AG04449 (cell line): ENCODE results near the gene CRMP1.

Experiments used
- CTCF ChIA-PET: fragments of 350-600 bp; formaldehyde crosslinking; extraction: SDS; loops from one replicate; lab custom pipeline; 2021; ENCODE audit warnings: antibody characterized with exemption; lab: Yijun Ruan, JAX
- POLR2A ChIA-PET: fragments of 400-600, 350-600 bp; formaldehyde crosslinking; extraction: SDS; loops from one replicate; lab custom pipeline; 2020; ENCODE audit warnings: antibody characterized with exemption, inconsistent platforms; lab: Yijun Ruan, JAX
- DNase-seq: peaks from one replicate; pipeline ENCODE4 v3.0.0-alpha.2; 2010; ENCODE audit warnings: low read depth, low spot score
- H3K4me3 ChIP-seq: 2 replicates; pipeline ENCODE4 v1.5.1; 2011; ENCODE audit warnings: low read depth, mild to moderate bottlenecking, control low read depth, low read length
- CTCF ChIP-seq: IDR thresholded peaks from one replicate; pipeline ENCODE4 v1.5.1; 2011; ENCODE audit warnings: mild to moderate bottlenecking, moderate library complexity, low read length, control low read depth, inconsistent platforms; ENCODE audit not compliant: insufficient read depth; ENCODE audit errors: missing control alignments

The CRMP1 gene

GRCh38 chr4:5894266-5894665, 1.4 kb upstream of the CRMP1 start:
- H3K4me3 ChIP-seq = no peak overlapping the region
- TF ChIP-seq CTCF = no peak
- ChIA-PET CTCF (no interaction called here), POLR2A (no interaction called here)
- no peak for DNase-seq

- H3K4me3 ChIP-seq = no peak overlapping the region
- POLR2A ChIA-PET = no interaction called here
- DNase-seq = no peak
- TF ChIP-seq CTCF = no peak
- CTCF ChIA-PET = no interaction called here
Observed at GRCh38 chr4:5893591-5893990, 705 bp upstream of the CRMP1 start.

- ChIA-PET POLR2A (no interaction called here), CTCF (no interaction called here)
- DNase-seq = no peak
- TF ChIP-seq CTCF = no peak
- H3K4me3 ChIP-seq = no peak overlapping the region
Observed at GRCh38 chr4:5892323-5893003, 423 bp downstream of the CRMP1 start.

- CTCF ChIA-PET = no interaction called here
- POLR2A ChIA-PET = no interaction called here
- TF ChIP-seq CTCF = no peak
- no peak overlapping the region for H3K4me3 ChIP-seq
- DNase-seq = no peak
Observed at GRCh38 chr4:5891563-5892322, 1.1 kb downstream of the CRMP1 start.

GRCh38 chr4:5890063-5890727, 2.7 kb downstream of the CRMP1 start:
- TF ChIP-seq CTCF = no peak
- ChIA-PET CTCF (no interaction called here), POLR2A (no interaction called here)
- H3K4me3 ChIP-seq = no peak overlapping the region
- DNase-seq = no peak
